Liver (tissue), 9 donors: ENCODE results near the gene PLAC9. TPM values are rescaled to one million over a fixed set of nuclear protein-coding genes. Genes with fewer than 3 reads are reported as not detected.

Experiments
- DNase-seq: peaks from one replicate; pipeline ENCODE4 v3.0.0-alpha.2; 2017; ENCODE audit warnings: low spot score
- H3K27ac ChIP-seq, 2 donors: one replicate each; pipeline ENCODE4 v1.7.0; 2013; ENCODE audit warnings: inconsistent platforms in 2 of 2, low read length in 2 of 2, control low read depth in 1 of 2, low read depth in 1 of 2, mild to moderate bottlenecking in 1 of 2
- H3K27me3 ChIP-seq, 4 donors: one replicate each; pipeline versions ENCODE4 v1.6.1 to v1.7.0; 2013; ENCODE audit warnings: low read length in 3 of 4, inconsistent platforms in 1 of 4, mild to moderate bottlenecking in 1 of 4, moderate library complexity in 1 of 4; ENCODE audit not compliant: control insufficient read depth in 4 of 4, insufficient read depth in 4 of 4
- H3K36me3 ChIP-seq, 4 donors: one replicate each; pipeline versions ENCODE4 v1.6.1 to v1.7.0; 2013; ENCODE audit warnings: low read length in 3 of 4, mild to moderate bottlenecking in 3 of 4, low read depth in 1 of 4, moderate library complexity in 1 of 4; ENCODE audit not compliant: control insufficient read depth in 4 of 4, insufficient read depth in 3 of 4
- H3K4me1 ChIP-seq, 4 donors: one replicate each; pipeline versions ENCODE4 v1.6.1 to v1.7.0; 2013; ENCODE audit warnings: low read length in 3 of 4, mild to moderate bottlenecking in 3 of 4, moderate library complexity in 1 of 4; ENCODE audit not compliant: control insufficient read depth in 4 of 4, insufficient read depth in 4 of 4
- H3K4me3 ChIP-seq, 3 donors: one replicate each; pipeline versions ENCODE4 v1.6.1 to v1.7.0; 2013; ENCODE audit warnings: low read length in 3 of 3, control low read depth in 1 of 3, low read depth in 1 of 3, mild to moderate bottlenecking in 1 of 3
- H3K9ac ChIP-seq, 2 donors: one replicate each; pipeline ENCODE4 v1.7.0; 2013; ENCODE audit warnings: low read length in 2 of 2, mild to moderate bottlenecking in 2 of 2, moderate library complexity in 2 of 2, control low read depth in 1 of 2, low read depth in 1 of 2
- H3K9me3 ChIP-seq, 4 donors: one replicate each; pipeline versions ENCODE4 v1.6.1 to v1.7.0; 2013; ENCODE audit warnings: low read length in 3 of 4; ENCODE audit not compliant: control insufficient read depth in 4 of 4
- EGR1 ChIP-seq, 2 donors: IDR thresholded peaks; 2 replicates each; pipeline ENCODE4 v1.6.1; 2016 to 2018; ENCODE audit warnings: antibody characterized with exemption in 2 of 2, low read depth in 2 of 2
- FOXA1 ChIP-seq: IDR thresholded peaks from 2 replicates; pipeline ENCODE4 v1.6.1; 2016; ENCODE audit warnings: antibody characterized with exemption
- FOXA2 ChIP-seq: IDR thresholded peaks from 2 replicates; pipeline ENCODE4 v1.6.1; 2016; ENCODE audit warnings: antibody characterized with exemption
- GABPA ChIP-seq, 2 donors: IDR thresholded peaks in 1 of 2; conservative IDR thresholded peaks in 1 of 2; 2 replicates each; pipeline ENCODE4 v1.6.1; 2016; ENCODE audit warnings: antibody characterized with exemption in 2 of 2, mild to moderate bottlenecking in 1 of 2, moderate library complexity in 1 of 2
- HNF4A ChIP-seq, 2 donors: conservative IDR thresholded peaks; 2 replicates each; pipeline ENCODE4 v1.6.1; 2016; ENCODE audit warnings: antibody characterized with exemption in 2 of 2, mild to moderate bottlenecking in 2 of 2
- HNF4G ChIP-seq: IDR thresholded peaks from 2 replicates; pipeline ENCODE4 v1.6.1; 2016; ENCODE audit warnings: antibody characterized with exemption
- JUND ChIP-seq, 2 donors: IDR thresholded peaks; 2 replicates each; pipeline ENCODE4 v1.6.1; 2016; ENCODE audit warnings: antibody characterized with exemption in 2 of 2
- NR2F2 ChIP-seq: IDR thresholded peaks from 2 replicates; pipeline ENCODE4 v1.6.1; 2016; ENCODE audit warnings: antibody characterized with exemption
- RAD21 ChIP-seq, 2 donors: IDR thresholded peaks; 2 replicates each; pipeline ENCODE4 v1.6.1; 2016; ENCODE audit warnings: antibody characterized with exemption in 2 of 2, mild to moderate bottlenecking in 2 of 2
- RXRA ChIP-seq, 2 donors: IDR thresholded peaks; 2 replicates each; pipeline ENCODE4 v1.6.1; 2017 to 2018; ENCODE audit warnings: antibody characterized with exemption in 2 of 2, mild to moderate bottlenecking in 1 of 2
- SP1 ChIP-seq: IDR thresholded peaks from 2 replicates; pipeline ENCODE4 v1.6.1; 2018; ENCODE audit warnings: antibody characterized with exemption, mild to moderate bottlenecking
- TAF1 ChIP-seq: conservative IDR thresholded peaks from 2 replicates; pipeline ENCODE4 v1.6.1; 2016; ENCODE audit warnings: antibody characterized with exemption, mild to moderate bottlenecking
- YY1 ChIP-seq: IDR thresholded peaks from 2 replicates; pipeline ENCODE4 v1.6.1; 2016; ENCODE audit warnings: antibody characterized with exemption, mild to moderate bottlenecking
- WGBS: extraction: QIAGEN DNeasy Blood & Tissue Kit; methylation state at CpG from one replicate; pipeline ENCODE4 v1.1.7; 2013; 5-methylcytosine and 5-hydroxymethylcytosine counted together
- polyA plus RNA-seq, 2 donors: library from polyadenylated mRNA; stranded (reverse) in 1 of 2; unstranded in 1 of 2; fragments of 200-250 nt in 1 of 2; fragments of >200 nt in 1 of 2; fragmentation: Nextera tagmentation in 1 of 2; extraction: Ambion mirVana in 1 of 2; gene quantifications; one replicate each; pipeline versions ENCODE4 v1.2.1 to v1.2.3, GENCODE V29; 2013 to 2015
- total RNA-seq, 2 donors: library from RNA; depleted of rRNA; stranded (reverse); fragments of >200 nt; gene quantifications; one replicate each; pipeline ENCODE4 v1.2.3, GENCODE V29; 2014
- TF ChIP-seq, protein P1 (sequence below): fragments of 150-350 bp; IDR thresholded peaks from 2 replicates; pipeline ENCODE4 v1.5.1; 2017; ENCODE audit warnings: improper control_type of control experiment, low read depth, low read length; ENCODE audit not compliant: missing input control
- TF ChIP-seq, protein P2 (sequence below): IDR thresholded peaks from 2 replicates; pipeline ENCODE4 v1.6.1; 2016; ENCODE audit warnings: antibody characterized with exemption
- TF ChIP-seq, protein P3 (sequence below): IDR thresholded peaks from 2 replicates; pipeline ENCODE4 v1.6.1; 2016; ENCODE audit warnings: antibody characterized with exemption
- TF ChIP-seq, protein P4 (sequence below): IDR thresholded peaks from 2 replicates; pipeline ENCODE4 v1.6.1; 2016; ENCODE audit warnings: antibody characterized with exemption, mild to moderate bottlenecking
- TF ChIP-seq, protein P5 (sequence below): IDR thresholded peaks from 2 replicates; pipeline ENCODE4 v1.6.1; 2016; ENCODE audit warnings: antibody characterized with exemption
- donor health status: healthy.
- donor health status: healthy.
- donor health status: healthy.
- donor health status: healthy.
- donor health status: healthy.

PLAC9 gene
- total and polyA plus RNA-seq, 4 donors, result 0.67 to 5.6 (median 2.1) TPM

DNA sequence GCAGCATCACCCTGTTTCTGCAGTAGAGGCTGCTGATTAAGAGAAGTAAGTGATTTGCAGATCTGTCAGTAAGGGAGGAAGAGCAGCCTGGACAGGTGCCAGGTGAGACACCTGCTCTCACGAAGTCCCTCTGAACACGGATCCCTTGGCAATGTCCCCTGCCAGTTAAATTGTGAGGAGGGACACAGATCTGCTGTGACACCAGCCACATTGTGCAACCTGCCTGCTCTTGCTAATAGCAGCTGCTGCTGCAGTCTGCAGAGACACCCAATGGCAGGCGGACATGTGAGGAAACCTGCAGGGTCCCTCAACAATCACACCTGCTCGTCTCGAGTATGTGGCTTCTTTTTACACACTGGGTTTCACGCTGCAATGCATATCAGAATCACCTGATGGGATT, 40.9 kb downstream of the PLAC9 start:
- WGBS, result 76% methylated on average over 6 of the region's 6 CpGs
- no peak overlapping the region for H3K27ac ChIP-seq
- H3K4me3 ChIP-seq, result no peak overlapping the region
- TF ChIP-seq RXRA (IDR thresholded peaks at IDR 0.05) (no peak), FOXA1 (no peak), SP1 (no peak)
- TF ChIP-seq, protein P1, sequence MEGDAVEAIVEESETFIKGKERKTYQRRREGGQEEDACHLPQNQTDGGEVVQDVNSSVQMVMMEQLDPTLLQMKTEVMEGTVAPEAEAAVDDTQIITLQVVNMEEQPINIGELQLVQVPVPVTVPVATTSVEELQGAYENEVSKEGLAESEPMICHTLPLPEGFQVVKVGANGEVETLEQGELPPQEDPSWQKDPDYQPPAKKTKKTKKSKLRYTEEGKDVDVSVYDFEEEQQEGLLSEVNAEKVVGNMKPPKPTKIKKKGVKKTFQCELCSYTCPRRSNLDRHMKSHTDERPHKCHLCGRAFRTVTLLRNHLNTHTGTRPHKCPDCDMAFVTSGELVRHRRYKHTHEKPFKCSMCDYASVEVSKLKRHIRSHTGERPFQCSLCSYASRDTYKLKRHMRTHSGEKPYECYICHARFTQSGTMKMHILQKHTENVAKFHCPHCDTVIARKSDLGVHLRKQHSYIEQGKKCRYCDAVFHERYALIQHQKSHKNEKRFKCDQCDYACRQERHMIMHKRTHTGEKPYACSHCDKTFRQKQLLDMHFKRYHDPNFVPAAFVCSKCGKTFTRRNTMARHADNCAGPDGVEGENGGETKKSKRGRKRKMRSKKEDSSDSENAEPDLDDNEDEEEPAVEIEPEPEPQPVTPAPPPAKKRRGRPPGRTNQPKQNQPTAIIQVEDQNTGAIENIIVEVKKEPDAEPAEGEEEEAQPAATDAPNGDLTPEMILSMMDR, result no peak
- TF ChIP-seq, protein P2, sequence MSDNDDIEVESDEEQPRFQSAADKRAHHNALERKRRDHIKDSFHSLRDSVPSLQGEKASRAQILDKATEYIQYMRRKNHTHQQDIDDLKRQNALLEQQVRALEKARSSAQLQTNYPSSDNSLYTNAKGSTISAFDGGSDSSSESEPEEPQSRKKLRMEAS, result no peak
- TF ChIP-seq, protein P3, sequence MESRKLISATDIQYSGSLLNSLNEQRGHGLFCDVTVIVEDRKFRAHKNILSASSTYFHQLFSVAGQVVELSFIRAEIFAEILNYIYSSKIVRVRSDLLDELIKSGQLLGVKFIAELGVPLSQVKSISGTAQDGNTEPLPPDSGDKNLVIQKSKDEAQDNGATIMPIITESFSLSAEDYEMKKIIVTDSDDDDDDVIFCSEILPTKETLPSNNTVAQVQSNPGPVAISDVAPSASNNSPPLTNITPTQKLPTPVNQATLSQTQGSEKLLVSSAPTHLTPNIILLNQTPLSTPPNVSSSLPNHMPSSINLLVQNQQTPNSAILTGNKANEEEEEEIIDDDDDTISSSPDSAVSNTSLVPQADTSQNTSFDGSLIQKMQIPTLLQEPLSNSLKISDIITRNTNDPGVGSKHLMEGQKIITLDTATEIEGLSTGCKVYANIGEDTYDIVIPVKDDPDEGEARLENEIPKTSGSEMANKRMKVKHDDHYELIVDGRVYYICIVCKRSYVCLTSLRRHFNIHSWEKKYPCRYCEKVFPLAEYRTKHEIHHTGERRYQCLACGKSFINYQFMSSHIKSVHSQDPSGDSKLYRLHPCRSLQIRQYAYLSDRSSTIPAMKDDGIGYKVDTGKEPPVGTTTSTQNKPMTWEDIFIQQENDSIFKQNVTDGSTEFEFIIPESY, result no peak
- no peaks in the 10 kb centered on the region for H3K9me3 ChIP-seq
- DNase-seq, result no peak
- H3K36me3 ChIP-seq, result peaks cover 0 to 9% (median 3%) of the 10 kb centered on the region in 4 donors
- no peak overlapping the region for H3K9ac ChIP-seq
- H3K27me3 ChIP-seq, result no peaks in the 10 kb centered on the region
- H3K4me1 ChIP-seq, result no peaks in the 10 kb centered on the region

DNA sequence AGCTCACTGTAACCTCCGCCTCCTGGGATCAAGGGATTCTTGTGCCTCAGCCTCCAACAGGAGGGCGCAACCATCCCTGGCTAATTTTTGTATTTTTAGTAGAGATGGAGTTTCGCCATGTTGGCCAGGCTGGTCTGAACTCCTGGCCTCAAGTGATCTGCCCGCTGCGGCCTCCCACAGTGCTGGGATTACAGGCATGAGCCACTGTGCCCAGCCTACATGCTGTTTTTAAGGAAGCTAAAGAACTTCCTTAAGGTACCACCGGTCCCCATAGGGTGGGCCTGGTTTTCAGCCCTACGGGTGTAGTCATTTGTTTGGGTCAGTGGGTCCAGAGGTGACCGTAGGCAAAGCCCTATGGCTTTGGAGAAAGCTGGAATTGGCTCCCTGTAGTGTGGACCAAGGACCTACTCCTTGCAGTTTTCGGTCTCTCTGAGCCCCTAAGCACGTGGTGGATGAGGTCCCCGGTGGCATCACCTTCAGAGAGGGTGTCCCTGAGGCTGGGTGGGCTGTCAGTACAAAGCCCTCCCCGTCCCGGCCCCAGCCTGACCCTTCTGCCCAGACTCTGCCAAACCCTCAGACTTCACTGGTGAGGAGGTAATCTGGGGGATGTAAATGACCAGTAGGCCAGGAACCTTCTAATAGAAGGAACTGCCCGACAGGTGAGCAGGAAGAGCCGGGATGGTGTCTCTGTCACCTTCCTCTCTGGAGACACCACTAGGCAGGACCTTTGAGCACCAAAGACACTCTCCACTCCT, 42.3 kb downstream of the PLAC9 start:
- no peaks in the 10 kb centered on the region for H3K9me3 ChIP-seq
- no peak overlapping the region for H3K27ac ChIP-seq
- peaks cover 0 to 9% (median 2%) of the 10 kb centered on the region in 4 donors for H3K36me3 ChIP-seq
- H3K4me3 ChIP-seq, result no peak overlapping the region
- no peak overlapping the region for H3K9ac ChIP-seq
- DNase-seq, result no peak
- TF ChIP-seq, protein P1, result no peak
- TF ChIP-seq HNF4G, result no peak
- TF ChIP-seq TAF1, result no peak
- no peak for TF ChIP-seq GABPA (IDR thresholded peaks at IDR 0.05 in 1 of 2, conservative IDR thresholded peaks at IDR 0.05 in 1 of 2)
- TF ChIP-seq, protein P3, result no peak
- TF ChIP-seq JUND (IDR thresholded peaks at IDR 0.05), result no peak
- TF ChIP-seq RXRA (IDR thresholded peaks at IDR 0.05), result no peak
- TF ChIP-seq FOXA2, result no peak
- TF ChIP-seq YY1, result no peak
- TF ChIP-seq HNF4A (conservative IDR thresholded peaks at IDR 0.05), result no peak
- TF ChIP-seq, protein P4, sequence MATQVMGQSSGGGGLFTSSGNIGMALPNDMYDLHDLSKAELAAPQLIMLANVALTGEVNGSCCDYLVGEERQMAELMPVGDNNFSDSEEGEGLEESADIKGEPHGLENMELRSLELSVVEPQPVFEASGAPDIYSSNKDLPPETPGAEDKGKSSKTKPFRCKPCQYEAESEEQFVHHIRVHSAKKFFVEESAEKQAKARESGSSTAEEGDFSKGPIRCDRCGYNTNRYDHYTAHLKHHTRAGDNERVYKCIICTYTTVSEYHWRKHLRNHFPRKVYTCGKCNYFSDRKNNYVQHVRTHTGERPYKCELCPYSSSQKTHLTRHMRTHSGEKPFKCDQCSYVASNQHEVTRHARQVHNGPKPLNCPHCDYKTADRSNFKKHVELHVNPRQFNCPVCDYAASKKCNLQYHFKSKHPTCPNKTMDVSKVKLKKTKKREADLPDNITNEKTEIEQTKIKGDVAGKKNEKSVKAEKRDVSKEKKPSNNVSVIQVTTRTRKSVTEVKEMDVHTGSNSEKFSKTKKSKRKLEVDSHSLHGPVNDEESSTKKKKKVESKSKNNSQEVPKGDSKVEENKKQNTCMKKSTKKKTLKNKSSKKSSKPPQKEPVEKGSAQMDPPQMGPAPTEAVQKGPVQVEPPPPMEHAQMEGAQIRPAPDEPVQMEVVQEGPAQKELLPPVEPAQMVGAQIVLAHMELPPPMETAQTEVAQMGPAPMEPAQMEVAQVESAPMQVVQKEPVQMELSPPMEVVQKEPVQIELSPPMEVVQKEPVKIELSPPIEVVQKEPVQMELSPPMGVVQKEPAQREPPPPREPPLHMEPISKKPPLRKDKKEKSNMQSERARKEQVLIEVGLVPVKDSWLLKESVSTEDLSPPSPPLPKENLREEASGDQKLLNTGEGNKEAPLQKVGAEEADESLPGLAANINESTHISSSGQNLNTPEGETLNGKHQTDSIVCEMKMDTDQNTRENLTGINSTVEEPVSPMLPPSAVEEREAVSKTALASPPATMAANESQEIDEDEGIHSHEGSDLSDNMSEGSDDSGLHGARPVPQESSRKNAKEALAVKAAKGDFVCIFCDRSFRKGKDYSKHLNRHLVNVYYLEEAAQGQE, result no peak
- TF ChIP-seq, protein P5, sequence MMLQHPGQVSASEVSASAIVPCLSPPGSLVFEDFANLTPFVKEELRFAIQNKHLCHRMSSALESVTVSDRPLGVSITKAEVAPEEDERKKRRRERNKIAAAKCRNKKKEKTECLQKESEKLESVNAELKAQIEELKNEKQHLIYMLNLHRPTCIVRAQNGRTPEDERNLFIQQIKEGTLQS, result no peak
- TF ChIP-seq FOXA1, result no peak
- TF ChIP-seq EGR1 (IDR thresholded peaks at IDR 0.05; ENCODE audit: low read depth in 2 of 2), result no peak
- no peak for TF ChIP-seq NR2F2
- TF ChIP-seq RAD21 (IDR thresholded peaks at IDR 0.05), result no peak
- TF ChIP-seq, protein P2, result no peak
- no peak for TF ChIP-seq SP1
- WGBS, result 97% methylated on average over 15 of the region's 15 CpGs
- no peaks in the 10 kb centered on the region for H3K4me1 ChIP-seq
- H3K27me3 ChIP-seq, result no peaks in the 10 kb centered on the region
